Esophagus (tissue), 2 donors: ENCODE results near the gene HMGXB3. TPM values are rescaled to one million over a fixed set of nuclear protein-coding genes. Genes with fewer than 3 reads are reported as not detected.

Experiments used
- H3K27ac ChIP-seq, 2 donors: one replicate each; pipeline ENCODE4 v1.5.1; 2013; ENCODE audit warnings: low read depth in 2 of 2, mild to moderate bottlenecking in 2 of 2, inconsistent platforms in 1 of 2, low read length in 1 of 2, moderate library complexity in 1 of 2
- H3K27me3 ChIP-seq, 2 donors: one replicate each; pipeline ENCODE4 v1.6.1; 2013; ENCODE audit warnings: low read length in 2 of 2, control low read depth in 1 of 2, mild to moderate bottlenecking in 1 of 2; ENCODE audit not compliant: insufficient read depth in 2 of 2, control insufficient read depth in 1 of 2
- H3K36me3 ChIP-seq, 2 donors: one replicate each; pipeline ENCODE4 v1.6.1; 2013; ENCODE audit warnings: low read length in 1 of 2; ENCODE audit not compliant: control insufficient read depth in 2 of 2, insufficient read depth in 2 of 2
- H3K4me1 ChIP-seq, 2 donors: one replicate each; pipeline ENCODE4 v1.6.1; 2013; ENCODE audit warnings: low read length in 1 of 2; ENCODE audit not compliant: control insufficient read depth in 2 of 2, insufficient read depth in 2 of 2
- H3K4me3 ChIP-seq, 2 donors: one replicate each; pipeline ENCODE4 v1.5.1; 2013; ENCODE audit warnings: low read length in 2 of 2, mild to moderate bottlenecking in 2 of 2, low read depth in 1 of 2, moderate library complexity in 1 of 2
- H3K9me3 ChIP-seq, 2 donors: one replicate each; pipeline ENCODE4 v1.6.1; 2013; ENCODE audit warnings: mild to moderate bottlenecking in 2 of 2, low read depth in 1 of 2, low read length in 1 of 2, moderate library complexity in 1 of 2; ENCODE audit not compliant: control insufficient read depth in 2 of 2, insufficient read depth in 1 of 2
- WGBS, 2 donors: extraction: QIAGEN DNeasy Blood & Tissue Kit; methylation state at CpG; one replicate each; pipeline ENCODE4 v1.1.7; 2013; 5-methylcytosine and 5-hydroxymethylcytosine counted together
- polyA plus RNA-seq, 2 donors: library from polyadenylated mRNA; stranded (reverse); fragments of 200-250 nt; gene quantifications; one replicate each; pipeline ENCODE4 v1.2.3, GENCODE V29; 2013
- donor health status: healthy with polysubstance abuse.
- donor health status: Bipolar disorder and iron deficiency.

HMGXB3 gene
- polyA plus RNA-seq, 2 donors = 9.7 to 13.0 TPM

GRCh38 chr5:150062216-150062922, 61.8 kb downstream of the HMGXB3 start:
- no peak overlapping the region for H3K27ac ChIP-seq
- no peak overlapping the region for H3K4me3 ChIP-seq
- no peaks in the 10 kb centered on the region for H3K36me3 ChIP-seq
- peaks cover 0 to 3% of the 10 kb centered on the region in 2 donors for H3K4me1 ChIP-seq
- H3K9me3 ChIP-seq = no peaks in the 10 kb centered on the region
- H3K27me3 ChIP-seq = no peaks in the 10 kb centered on the region
- WGBS, 2 donors = 80 to 88% methylated on average over 2 of the region's 2 CpGs

- 73 to 81% methylated on average over 5 of the region's 5 CpGs for WGBS, 2 donors
Observed at GRCh38 chr5:150063638-150064037, 63.1 kb downstream of the HMGXB3 start.

GRCh38 chr5:150064681-150065220, 64.2 kb downstream of the HMGXB3 start:
- Histone ChIP-seq H3K36me3 (no peaks in the 10 kb centered on the region), H3K27me3 (no peaks in the 10 kb centered on the region), H3K9me3 (no peaks in the 10 kb centered on the region), H3K27ac (no peak overlapping the region), H3K4me3 (no peak overlapping the region), H3K4me1 (peaks cover 3 to 4% of the 10 kb centered on the region in 2 donors)
- WGBS, 2 donors = 78 to 81% methylated on average over 5 to 7 of the region's 7 CpGs

More at GRCh38 chr5:150063638-150064037, 63.1 kb downstream of the HMGXB3 start:
- peaks cover 3% of the 10 kb centered on the region in 2 donors for H3K4me1 ChIP-seq
- no peak overlapping the region for H3K4me3 ChIP-seq
- no peaks in the 10 kb centered on the region for H3K9me3 ChIP-seq
- no peaks in the 10 kb centered on the region for H3K36me3 ChIP-seq
- H3K27ac ChIP-seq = no peak overlapping the region
- H3K27me3 ChIP-seq = no peaks in the 10 kb centered on the region

- Histone ChIP-seq H3K36me3 (no peaks in the 10 kb centered on the region), H3K4me3 (no peak overlapping the region), H3K27me3 (no peaks in the 10 kb centered on the region), H3K9me3 (no peaks in the 10 kb centered on the region), H3K27ac (no peak overlapping the region), H3K4me1 (peaks cover 3 to 4% of the 10 kb centered on the region in 2 donors)
- WGBS, 2 donors = 69 to 70% methylated on average over 6 of the region's 6 CpGs
Observed at GRCh38 chr5:150065346-150065745, 64.8 kb downstream of the HMGXB3 start.

- WGBS, 2 donors = 63 to 66% methylated on average over 10 of the region's 10 CpGs
- no peak overlapping the region for H3K27ac ChIP-seq
- H3K36me3 ChIP-seq = no peaks in the 10 kb centered on the region
Observed at GRCh38 chr5:150065886-150066285, 65.3 kb downstream of the HMGXB3 start.

GRCh38 chr5:150066436-150066835, 65.9 kb downstream of the HMGXB3 start:
- no peak overlapping the region for H3K4me3 ChIP-seq
- no peaks in the 10 kb centered on the region for H3K9me3 ChIP-seq
- WGBS, 2 donors = 91% methylated on average over 5 of the region's 5 CpGs
- no peaks in the 10 kb centered on the region for H3K27me3 ChIP-seq
- no peaks in the 10 kb centered on the region for H3K36me3 ChIP-seq
- H3K27ac ChIP-seq = no peak overlapping the region
- H3K4me1 ChIP-seq = peaks cover 3 to 4% of the 10 kb centered on the region in 2 donors

More at GRCh38 chr5:150065886-150066285, 65.3 kb downstream of the HMGXB3 start:
- Histone ChIP-seq H3K4me1 (peaks cover 3 to 4% of the 10 kb centered on the region in 2 donors), H3K4me3 (no peak overlapping the region), H3K27me3 (no peaks in the 10 kb centered on the region), H3K9me3 (no peaks in the 10 kb centered on the region)

- Histone ChIP-seq H3K36me3 (no peaks in the 10 kb centered on the region), H3K9me3 (no peaks in the 10 kb centered on the region), H3K4me1 (peaks cover 3 to 4% of the 10 kb centered on the region in 2 donors), H3K27ac (no peak overlapping the region), H3K27me3 (no peaks in the 10 kb centered on the region), H3K4me3 (no peak overlapping the region)
- 76 to 90% methylated on average over 2 of the region's 2 CpGs for WGBS, 2 donors
Observed at GRCh38 chr5:150066901-150067396, 66.4 kb downstream of the HMGXB3 start.

- peaks cover 3 to 4% of the 10 kb centered on the region in 2 donors for H3K4me1 ChIP-seq
- 83 to 89% methylated on average over 6 of the region's 6 CpGs for WGBS, 2 donors
Observed at GRCh38 chr5:150067405-150067960, 66.9 kb downstream of the HMGXB3 start.

GRCh38 chr5:150068071-150068470, 67.5 kb downstream of the HMGXB3 start:
- peaks cover 3 to 4% of the 10 kb centered on the region in 2 donors for H3K4me1 ChIP-seq
- 91 to 95% methylated on average over 6 of the region's 6 CpGs for WGBS, 2 donors

More at GRCh38 chr5:150067405-150067960, 66.9 kb downstream of the HMGXB3 start:
- no peaks in the 10 kb centered on the region for H3K27me3 ChIP-seq
- H3K4me3 ChIP-seq = no peak overlapping the region
- H3K27ac ChIP-seq = no peak overlapping the region
- H3K36me3 ChIP-seq = no peaks in the 10 kb centered on the region
- H3K9me3 ChIP-seq = no peaks in the 10 kb centered on the region

More at GRCh38 chr5:150068071-150068470, 67.5 kb downstream of the HMGXB3 start:
- Histone ChIP-seq H3K9me3 (no peaks in the 10 kb centered on the region), H3K4me3 (no peak overlapping the region), H3K36me3 (no peaks in the 10 kb centered on the region), H3K27me3 (no peaks in the 10 kb centered on the region), H3K27ac (no peak overlapping the region)
